K562 (cell line): ENCODE measurements around the gene HSF5. TPM values are rescaled to one million over a fixed set of nuclear protein-coding genes. Genes with fewer than 3 reads are reported as not detected.

Experiments
- BRD9 ChIP-seq: fragments of 450-650 bp; IDR thresholded peaks from 2 replicates; pipeline ENCODE4 v1.6.1; 2018; ENCODE audit warnings: low read depth; ENCODE audit not compliant: partially characterized antibody
- GATAD2A ChIP-seq: fragments of 450-650 bp; IDR thresholded peaks from 2 replicates; pipeline ENCODE4 v1.6.1; 2017
- HNRNPK ChIP-seq: fragments of 200-400 bp; formaldehyde crosslinking; IDR thresholded peaks from one replicate; pipeline ENCODE4 v1.6.1; 2018; ENCODE audit warnings: mild to moderate bottlenecking, low read depth, low read length; ENCODE audit not compliant: poor library complexity, severe bottlenecking
- NONO ChIP-seq, 2 experiments: fragments of 200-400 bp in 1 of 2; fragments of 450-650 bp in 1 of 2; formaldehyde crosslinking in 1 of 2; IDR thresholded peaks; 2 replicates each; pipeline ENCODE4 v1.6.1; 2017; ENCODE audit warnings: low read depth in 2 of 2, mild to moderate bottlenecking in 2 of 2, moderate library complexity in 2 of 2, low read length in 1 of 2
- PRPF4 ChIP-seq: fragments of 200-400 bp; formaldehyde crosslinking; IDR thresholded peaks from one replicate; pipeline ENCODE4 v1.6.1; 2017; ENCODE audit warnings: low read length, low read depth, mild to moderate bottlenecking; ENCODE audit not compliant: insufficient read depth, poor library complexity, severe bottlenecking
- REST ChIP-seq, 2 experiments: fragments of 450-650 bp; formaldehyde crosslinking in 1 of 2; IDR thresholded peaks; 2 replicates each; pipeline versions ENCODE4 v1.4.0 to v1.6.1; 2014 to 2020; ENCODE audit warnings: mild to moderate bottlenecking in 2 of 2, borderline replicate concordance in 1 of 2, low read depth in 1 of 2
- SOX6 ChIP-seq: fragments of 450-650 bp; IDR thresholded peaks from 2 replicates; pipeline ENCODE4 v1.6.1; 2014; ENCODE audit warnings: mild to moderate bottlenecking
- TOE1 ChIP-seq, 2 experiments: fragments of 450-650 bp in 1 of 2; sonication (generic) in 1 of 2; formaldehyde crosslinking in 1 of 2; IDR thresholded peaks; 2 replicates each; pipeline versions ENCODE4 v1.7.1 to v1.8.0; 2016 to 2022; ENCODE audit warnings: borderline replicate concordance in 2 of 2, mild to moderate bottlenecking in 2 of 2, antibody characterized with exemption in 1 of 2, inconsistent platforms in 1 of 2, low read depth in 1 of 2, missing genetic modification reagents in 1 of 2, moderate library complexity in 1 of 2
- ZNF311 ChIP-seq: fragments of 250-450 bp; sonication (Bioruptor Pico); IDR thresholded peaks from 2 replicates; pipeline ENCODE4 v1.4.0; 2020; ENCODE audit warnings: mild to moderate bottlenecking, moderate library complexity
- ZNF584 ChIP-seq: fragments of 200-800 bp; sonication (Bioruptor generic); IDR thresholded peaks from 2 replicates; pipeline ENCODE4 v1.6.1; 2016; ENCODE audit warnings: low read depth, mild to moderate bottlenecking, missing genetic modification characterization, missing compliant biosample characterization
- polyA plus RNA-seq, 8 experiments: library from polyadenylated mRNA; depleted of rRNA in 4 of 8; stranded (reverse) in 5 of 8; unstranded in 3 of 8; fragments of >200 nt; fragmentation: Nextera tagmentation in 2 of 8; fragmentation: Illumina TruSeq in 1 of 8; extraction: Ambion mirVana in 2 of 8; extraction: Trizol in 1 of 8; gene quantifications; 2 replicates each; pipeline versions ENCODE4 v1.2.1 to v1.2.3, GENCODE V29; 2011 to 2014; ENCODE audit warnings: inconsistent platforms in 1 of 8, missing spikeins in 1 of 8
- total RNA-seq, 7 experiments: library from RNA; depleted of rRNA in 6 of 7; stranded (reverse); fragments of >200 nt in 6 of 7; fragmentation: Illumina TruSeq in 2 of 7; extraction: Trizol in 2 of 7; gene quantifications; 2 replicates each; pipeline versions ENCODE4 v1.2.1 to v1.2.3, GENCODE V29; 2011 to 2021; ENCODE audit warnings: low replicate concordance in 1 of 7
- TF ChIP-seq, protein P1 (sequence below): sonication (generic); formaldehyde crosslinking; IDR thresholded peaks from 2 replicates; pipeline ENCODE4 v1.8.0; 2022; ENCODE audit warnings: missing genetic modification reagents, mild to moderate bottlenecking, borderline replicate concordance

The HSF5 gene
- total and polyA plus RNA-seq, 9 of the 15 experiments (the other 6 are each of a cell fraction or from before 2014, with no cell fraction given) = 0.04 TPM; not detected in 8

GRCh38 chr17:58492238-58493121, 4.3 kb upstream of the HSF5 start (continued):
- TF ChIP-seq REST (IDR thresholded peaks at IDR 0.05; ENCODE audit: borderline replicate concordance) = peak; percentile 43; the same call in 1 of the 2 replicates
- no peak for TF ChIP-seq REST (CRISPR knock-in tag; IDR thresholded peaks at IDR 0.05; ENCODE audit: low read depth)
- TF ChIP-seq PRPF4 = no peak
- peak; percentile 89 for TF ChIP-seq GATAD2A
- peak; percentile 93 for TF ChIP-seq SOX6
- peak in 1 of 2 experiments; percentile 54; a peak in 1 of 4 replicates for TF ChIP-seq NONO (IDR thresholded peaks at IDR 0.05; ENCODE audit: low read depth in 2 of 2, low read length in 1 of 2)
- TF ChIP-seq HNRNPK = no peak
- TF ChIP-seq ZNF311 (CRISPR knock-in tag) = no peak
- no peak for TF ChIP-seq TOE1 (IDR thresholded peaks at IDR 0.05; ENCODE audit: borderline replicate concordance)
- TF ChIP-seq TOE1 (CRISPR knock-in tag; IDR thresholded peaks at IDR 0.05; ENCODE audit: borderline replicate concordance, low read depth) = no peak
- TF ChIP-seq ZNF584 (CRISPR knock-in tag) = no peak; the same call in 1 of the 2 replicates
- TF ChIP-seq, protein P1, sequence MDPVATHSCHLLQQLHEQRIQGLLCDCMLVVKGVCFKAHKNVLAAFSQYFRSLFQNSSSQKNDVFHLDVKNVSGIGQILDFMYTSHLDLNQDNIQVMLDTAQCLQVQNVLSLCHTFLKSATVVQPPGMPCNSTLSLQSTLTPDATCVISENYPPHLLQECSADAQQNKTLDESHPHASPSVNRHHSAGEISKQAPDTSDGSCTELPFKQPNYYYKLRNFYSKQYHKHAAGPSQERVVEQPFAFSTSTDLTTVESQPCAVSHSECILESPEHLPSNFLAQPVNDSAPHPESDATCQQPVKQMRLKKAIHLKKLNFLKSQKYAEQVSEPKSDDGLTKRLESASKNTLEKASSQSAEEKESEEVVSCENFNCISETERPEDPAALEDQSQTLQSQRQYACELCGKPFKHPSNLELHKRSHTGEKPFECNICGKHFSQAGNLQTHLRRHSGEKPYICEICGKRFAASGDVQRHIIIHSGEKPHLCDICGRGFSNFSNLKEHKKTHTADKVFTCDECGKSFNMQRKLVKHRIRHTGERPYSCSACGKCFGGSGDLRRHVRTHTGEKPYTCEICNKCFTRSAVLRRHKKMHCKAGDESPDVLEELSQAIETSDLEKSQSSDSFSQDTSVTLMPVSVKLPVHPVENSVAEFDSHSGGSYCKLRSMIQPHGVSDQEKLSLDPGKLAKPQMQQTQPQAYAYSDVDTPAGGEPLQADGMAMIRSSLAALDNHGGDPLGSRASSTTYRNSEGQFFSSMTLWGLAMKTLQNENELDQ (CRISPR knock-in tag) = no peak
- TF ChIP-seq BRD9 = no peak
